A549 (cell line): ENCODE measurements around the gene RPL18. TPM values are rescaled to one million over a fixed set of nuclear protein-coding genes. Genes with fewer than 3 reads are reported as not detected.

Experiments used
- CEBPB ChIP-seq, 2 experiments: fragments of >200 bp in 1 of 2; sonication (Bioruptor Twin) in 1 of 2; formaldehyde crosslinking in 1 of 2; IDR thresholded peaks; 2 replicates each; pipeline ENCODE4 v1.6.1; 2012 to 2016
- CHD2 ChIP-seq: fragments of 150-350 bp; IDR thresholded peaks from 2 replicates; pipeline ENCODE4 v1.6.1; 2014; ENCODE audit warnings: low read length; ENCODE audit not compliant: partially characterized antibody
- CHD4 ChIP-seq: fragments of 200-600 bp; sonication (generic); IDR thresholded peaks from 2 replicates; pipeline ENCODE4 v1.6.1; 2016; ENCODE audit warnings: antibody characterized with exemption, mild to moderate bottlenecking, borderline replicate concordance
- E2F6 ChIP-seq: IDR thresholded peaks from 2 replicates; pipeline ENCODE4 v1.6.1; 2012; ENCODE audit warnings: low read depth, borderline replicate concordance
- EHMT2 ChIP-seq: fragments of 200-600 bp; sonication (generic); IDR thresholded peaks from 2 replicates; pipeline ENCODE4 v1.6.1; 2016; ENCODE audit warnings: antibody characterized with exemption, low read depth, mild to moderate bottlenecking, moderate library complexity
- ESRRA ChIP-seq: fragments of 150-350 bp; IDR thresholded peaks from 2 replicates; pipeline ENCODE4 v1.6.1; 2014; ENCODE audit warnings: mild to moderate bottlenecking, low read length, borderline replicate concordance
- GATA3 ChIP-seq: IDR thresholded peaks from 2 replicates; pipeline ENCODE4 v1.6.1; 2012; ENCODE audit warnings: borderline replicate concordance
- HDAC2 ChIP-seq: fragments of 200-600 bp; sonication (generic); IDR thresholded peaks from 2 replicates; pipeline ENCODE4 v1.6.1; 2016
- HOXB5 ChIP-seq: fragments of 250-450 bp; sonication (Bioruptor Pico); IDR thresholded peaks from 2 replicates; pipeline ENCODE4 v1.5.0; 2020; ENCODE audit warnings: mild to moderate bottlenecking, moderate library complexity
- KDM5A ChIP-seq: fragments of 200-600 bp; sonication (generic); IDR thresholded peaks from 2 replicates; pipeline ENCODE4 v1.6.1; 2016; ENCODE audit warnings: antibody characterized with exemption, mild to moderate bottlenecking
- MAFK ChIP-seq: fragments of 450-650 bp; IDR thresholded peaks from 2 replicates; pipeline ENCODE4 v1.6.1; 2014; ENCODE audit not compliant: partially characterized antibody
- MYC ChIP-seq: IDR thresholded peaks from 2 replicates; pipeline ENCODE4 v1.6.1; 2012; ENCODE audit warnings: mild to moderate bottlenecking, inconsistent platforms, low read length, improper control_type of control experiment, borderline replicate concordance
- PHF8 ChIP-seq: fragments of 200-600 bp; sonication (generic); IDR thresholded peaks from 2 replicates; pipeline ENCODE4 v1.6.1; 2016; ENCODE audit warnings: low read depth, mild to moderate bottlenecking, antibody characterized with exemption, moderate library complexity, borderline replicate concordance
- RARB ChIP-seq: fragments of 250-450 bp; sonication (Bioruptor Pico); IDR thresholded peaks from 2 replicates; pipeline ENCODE4 v1.8.0; 2021; ENCODE audit warnings: mild to moderate bottlenecking, moderate library complexity
- RCOR1 ChIP-seq: fragments of 150-350 bp; IDR thresholded peaks from 2 replicates; pipeline ENCODE4 v1.6.1; 2014; ENCODE audit warnings: antibody characterized with exemption, low read length, low read depth
- SMC3 ChIP-seq: fragments of >200 bp; sonication (Bioruptor Twin); formaldehyde crosslinking; IDR thresholded peaks from 3 replicates; pipeline ENCODE4 v1.6.1; 2018; ENCODE audit warnings: inconsistent platforms
- SREBF2 ChIP-seq: fragments of 450-650 bp; IDR thresholded peaks from 2 replicates; pipeline ENCODE4 v1.6.1; 2014; ENCODE audit warnings: mild to moderate bottlenecking, moderate library complexity
- TFCP2L1 ChIP-seq: fragments of 250-450 bp; sonication (Bioruptor Pico); IDR thresholded peaks from 2 replicates; pipeline ENCODE4 v1.5.0; 2021; ENCODE audit warnings: mild to moderate bottlenecking
- TP53 ChIP-seq: fragments of 250-450 bp; sonication (Bioruptor Pico); IDR thresholded peaks from 2 replicates; pipeline ENCODE4 v1.5.0; 2021; ENCODE audit warnings: mild to moderate bottlenecking, moderate library complexity
- USF2 ChIP-seq: fragments of 450-650 bp; IDR thresholded peaks from 2 replicates; pipeline ENCODE4 v1.6.1; 2014; ENCODE audit warnings: antibody characterized with exemption
- ZSCAN20 ChIP-seq: fragments of 250-450 bp; sonication (Bioruptor Pico); IDR thresholded peaks from 2 replicates; pipeline ENCODE4 v1.8.0; 2022; ENCODE audit warnings: mild to moderate bottlenecking, moderate library complexity
- polyA plus RNA-seq, 4 experiments: library from polyadenylated mRNA; depleted of rRNA in 3 of 4; stranded (reverse); fragments of >200 nt; fragmentation: RNase III in 1 of 4; extraction: RNeasy Plus Mini Kit Qiagen cat#74134 plus additional on column Dnase treatment in 1 of 4; gene quantifications; 2 replicates in 3 of 4; 3 replicates in 1 of 4; pipeline ENCODE4 v1.2.3, GENCODE V29; 2011 to 2017
- TF ChIP-seq, protein P1 (sequence below): fragments of 250-450 bp; sonication (Bioruptor Pico); IDR thresholded peaks from 2 replicates; pipeline ENCODE4 v1.5.0; 2021; ENCODE audit warnings: mild to moderate bottlenecking, moderate library complexity, borderline replicate concordance
- TF ChIP-seq, protein P2 (sequence below): fragments of 250-450 bp; sonication (Bioruptor Pico); IDR thresholded peaks from 2 replicates; pipeline ENCODE4 v1.5.0; 2020; ENCODE audit warnings: low read depth, mild to moderate bottlenecking, moderate library complexity
- TF ChIP-seq, protein P3 (sequence below): fragments of 150-350 bp; IDR thresholded peaks from 2 replicates; pipeline ENCODE4 v1.6.1; 2014; ENCODE audit warnings: low read depth, mild to moderate bottlenecking, low read length
- TF ChIP-seq, protein P4 (sequence below): fragments of 200-600 bp; sonication (generic); IDR thresholded peaks from 2 replicates; pipeline ENCODE4 v1.6.1; 2016; ENCODE audit warnings: antibody characterized with exemption, mild to moderate bottlenecking, moderate library complexity

RPL18 gene
- polyA plus RNA-seq, 2 of the 4 experiments (the other 2 are of a cell fraction), result 1,780 to 2,696 TPM

- TF ChIP-seq PHF8 (0 out of 2 replicates have a peak, but pooled peaks have one; percentile 18), CHD4 (no peak), TFCP2L1 (CRISPR knock-in tag) (no peak), KDM5A (0 out of 2 replicates have a peak, but pooled peaks have one; percentile 56), CEBPB (IDR thresholded peaks at IDR 0.05) (no peak), RARB (no peak), USF2 (no peak), SMC3 (peak; percentile 83), RCOR1 (no peak), GATA3 (no peak), ESRRA (no peak), HDAC2 (no peak), E2F6 (peak; percentile 87), HOXB5 (CRISPR knock-in tag) (no peak), EHMT2 (no peak), CHD2 (peak; percentile 34), ZSCAN20 (CRISPR knock-in tag) (no peak), TP53 (CRISPR knock-in tag) (no peak), SREBF2 (no peak), MYC (0 out of 2 replicates have a peak, but pooled peaks have one; percentile 7), MAFK (no peak)
- TF ChIP-seq, protein P1, sequence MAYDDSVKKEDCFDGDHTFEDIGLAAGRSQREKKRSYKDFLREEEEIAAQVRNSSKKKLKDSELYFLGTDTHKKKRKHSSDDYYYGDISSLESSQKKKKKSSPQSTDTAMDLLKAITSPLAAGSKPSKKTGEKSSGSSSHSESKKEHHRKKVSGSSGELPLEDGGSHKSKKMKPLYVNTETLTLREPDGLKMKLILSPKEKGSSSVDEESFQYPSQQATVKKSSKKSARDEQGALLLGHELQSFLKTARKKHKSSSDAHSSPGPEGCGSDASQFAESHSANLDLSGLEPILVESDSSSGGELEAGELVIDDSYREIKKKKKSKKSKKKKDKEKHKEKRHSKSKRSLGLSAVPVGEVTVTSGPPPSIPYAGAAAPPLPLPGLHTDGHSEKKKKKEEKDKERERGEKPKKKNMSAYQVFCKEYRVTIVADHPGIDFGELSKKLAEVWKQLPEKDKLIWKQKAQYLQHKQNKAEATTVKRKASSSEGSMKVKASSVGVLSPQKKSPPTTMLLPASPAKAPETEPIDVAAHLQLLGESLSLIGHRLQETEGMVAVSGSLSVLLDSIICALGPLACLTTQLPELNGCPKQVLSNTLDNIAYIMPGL (CRISPR knock-in tag), result no peak
- TF ChIP-seq, protein P2, sequence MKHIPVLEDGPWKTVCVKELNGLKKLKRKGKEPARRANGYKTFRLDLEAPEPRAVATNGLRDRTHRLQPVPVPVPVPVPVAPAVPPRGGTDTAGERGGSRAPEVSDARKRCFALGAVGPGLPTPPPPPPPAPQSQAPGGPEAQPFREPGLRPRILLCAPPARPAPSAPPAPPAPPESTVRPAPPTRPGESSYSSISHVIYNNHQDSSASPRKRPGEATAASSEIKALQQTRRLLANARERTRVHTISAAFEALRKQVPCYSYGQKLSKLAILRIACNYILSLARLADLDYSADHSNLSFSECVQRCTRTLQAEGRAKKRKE (CRISPR knock-in tag), result 0 out of 2 replicates have a peak, but pooled peaks have one; percentile 28
- TF ChIP-seq, protein P3, sequence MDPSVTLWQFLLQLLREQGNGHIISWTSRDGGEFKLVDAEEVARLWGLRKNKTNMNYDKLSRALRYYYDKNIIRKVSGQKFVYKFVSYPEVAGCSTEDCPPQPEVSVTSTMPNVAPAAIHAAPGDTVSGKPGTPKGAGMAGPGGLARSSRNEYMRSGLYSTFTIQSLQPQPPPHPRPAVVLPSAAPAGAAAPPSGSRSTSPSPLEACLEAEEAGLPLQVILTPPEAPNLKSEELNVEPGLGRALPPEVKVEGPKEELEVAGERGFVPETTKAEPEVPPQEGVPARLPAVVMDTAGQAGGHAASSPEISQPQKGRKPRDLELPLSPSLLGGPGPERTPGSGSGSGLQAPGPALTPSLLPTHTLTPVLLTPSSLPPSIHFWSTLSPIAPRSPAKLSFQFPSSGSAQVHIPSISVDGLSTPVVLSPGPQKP, result no peak
- TF ChIP-seq, protein P4, sequence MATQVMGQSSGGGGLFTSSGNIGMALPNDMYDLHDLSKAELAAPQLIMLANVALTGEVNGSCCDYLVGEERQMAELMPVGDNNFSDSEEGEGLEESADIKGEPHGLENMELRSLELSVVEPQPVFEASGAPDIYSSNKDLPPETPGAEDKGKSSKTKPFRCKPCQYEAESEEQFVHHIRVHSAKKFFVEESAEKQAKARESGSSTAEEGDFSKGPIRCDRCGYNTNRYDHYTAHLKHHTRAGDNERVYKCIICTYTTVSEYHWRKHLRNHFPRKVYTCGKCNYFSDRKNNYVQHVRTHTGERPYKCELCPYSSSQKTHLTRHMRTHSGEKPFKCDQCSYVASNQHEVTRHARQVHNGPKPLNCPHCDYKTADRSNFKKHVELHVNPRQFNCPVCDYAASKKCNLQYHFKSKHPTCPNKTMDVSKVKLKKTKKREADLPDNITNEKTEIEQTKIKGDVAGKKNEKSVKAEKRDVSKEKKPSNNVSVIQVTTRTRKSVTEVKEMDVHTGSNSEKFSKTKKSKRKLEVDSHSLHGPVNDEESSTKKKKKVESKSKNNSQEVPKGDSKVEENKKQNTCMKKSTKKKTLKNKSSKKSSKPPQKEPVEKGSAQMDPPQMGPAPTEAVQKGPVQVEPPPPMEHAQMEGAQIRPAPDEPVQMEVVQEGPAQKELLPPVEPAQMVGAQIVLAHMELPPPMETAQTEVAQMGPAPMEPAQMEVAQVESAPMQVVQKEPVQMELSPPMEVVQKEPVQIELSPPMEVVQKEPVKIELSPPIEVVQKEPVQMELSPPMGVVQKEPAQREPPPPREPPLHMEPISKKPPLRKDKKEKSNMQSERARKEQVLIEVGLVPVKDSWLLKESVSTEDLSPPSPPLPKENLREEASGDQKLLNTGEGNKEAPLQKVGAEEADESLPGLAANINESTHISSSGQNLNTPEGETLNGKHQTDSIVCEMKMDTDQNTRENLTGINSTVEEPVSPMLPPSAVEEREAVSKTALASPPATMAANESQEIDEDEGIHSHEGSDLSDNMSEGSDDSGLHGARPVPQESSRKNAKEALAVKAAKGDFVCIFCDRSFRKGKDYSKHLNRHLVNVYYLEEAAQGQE, result no peak
Measured at GRCh38 chr19:48646001-48646721, 27.2 kb upstream of the RPL18 start, which contains the start of gene CA11 (continued).
